Fibroblast of skin of left quadriceps (primary cell): Measurements from ENCODE around the gene ZNF774.
"Not testable (repeated sequence)": the region's sequence is repeated elsewhere in the genome, so short reads cannot be mapped to it uniquely, and the experiment has no call there.

Experiments
- DNase-seq, 2 experiments: peaks; one replicate each; pipeline ENCODE4 v3.0.0-alpha.2; 2013; ENCODE audit warnings: low read depth in 2 of 2

The ZNF774 gene

DNA sequence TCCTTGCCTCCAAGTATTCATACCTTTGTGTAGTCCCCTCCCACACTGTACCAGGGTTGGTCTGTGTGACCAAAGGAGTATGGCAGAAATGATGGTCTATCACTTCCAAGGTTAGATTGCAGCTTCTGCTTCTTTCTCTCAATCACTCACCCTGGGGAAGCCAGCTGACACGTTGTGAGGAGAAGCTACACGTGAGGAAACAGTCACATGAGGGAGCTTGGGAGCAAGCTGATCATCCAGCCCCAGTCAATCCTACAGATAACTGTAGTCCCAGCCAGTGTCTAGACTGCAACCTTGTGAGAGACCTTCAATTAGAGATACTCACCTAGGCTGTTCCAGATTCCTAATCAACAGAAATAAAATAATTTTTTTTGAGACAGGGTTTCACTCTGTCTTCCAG lies 6.2 kb upstream of the ZNF774 start:
- no peak for DNase-seq

DNA sequence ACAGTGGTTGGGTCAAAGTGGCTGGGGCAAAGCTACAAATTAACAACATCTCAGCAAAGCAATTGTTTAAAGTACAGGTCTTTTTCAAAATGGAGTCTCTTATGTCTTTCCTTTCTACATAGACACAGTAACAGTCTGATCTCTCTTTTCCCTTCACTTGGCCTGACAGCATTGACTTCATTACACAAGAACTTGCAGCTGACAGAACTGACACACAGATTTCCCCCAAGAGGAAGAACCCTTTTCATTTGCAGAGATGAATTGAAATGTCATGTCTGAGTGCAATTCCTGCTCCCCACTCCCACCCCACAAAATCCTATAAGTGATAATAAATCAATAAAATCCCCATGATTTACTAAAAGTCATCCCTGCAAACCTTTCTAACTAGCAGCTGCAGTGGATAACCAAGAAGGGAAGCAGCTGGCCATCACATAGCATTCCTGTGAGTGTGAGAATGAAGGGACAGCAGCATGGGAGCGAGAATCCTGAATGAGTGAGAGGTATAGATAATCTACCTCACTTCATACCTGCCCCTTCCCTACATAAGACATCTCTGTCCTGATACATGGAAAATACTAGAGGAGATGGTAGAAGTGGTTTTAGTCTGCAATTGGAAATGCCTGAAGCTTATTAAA lies 4.5 kb upstream of the ZNF774 start:
- DNase-seq = not testable (repeated sequence)

DNA sequence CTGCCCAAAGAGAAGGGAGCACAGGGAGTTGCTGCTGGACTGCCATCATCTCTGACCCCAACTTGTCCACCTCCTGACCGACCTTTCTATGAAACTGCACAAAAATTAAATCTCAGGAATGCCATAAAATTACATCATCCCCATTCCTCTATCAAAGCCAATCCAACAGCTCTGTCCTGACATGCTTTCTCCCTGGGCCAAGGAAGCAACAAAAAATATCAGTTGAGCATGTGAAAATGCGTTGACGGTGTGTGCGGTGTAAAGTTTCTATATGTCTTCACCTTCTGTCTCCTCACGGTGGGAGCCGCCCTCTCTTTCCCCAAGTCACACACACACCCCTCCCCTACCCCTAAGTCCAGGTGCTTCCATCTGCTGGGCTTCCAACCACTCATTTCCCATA lies 3.6 kb upstream of the ZNF774 start:
- no peak for DNase-seq

DNA sequence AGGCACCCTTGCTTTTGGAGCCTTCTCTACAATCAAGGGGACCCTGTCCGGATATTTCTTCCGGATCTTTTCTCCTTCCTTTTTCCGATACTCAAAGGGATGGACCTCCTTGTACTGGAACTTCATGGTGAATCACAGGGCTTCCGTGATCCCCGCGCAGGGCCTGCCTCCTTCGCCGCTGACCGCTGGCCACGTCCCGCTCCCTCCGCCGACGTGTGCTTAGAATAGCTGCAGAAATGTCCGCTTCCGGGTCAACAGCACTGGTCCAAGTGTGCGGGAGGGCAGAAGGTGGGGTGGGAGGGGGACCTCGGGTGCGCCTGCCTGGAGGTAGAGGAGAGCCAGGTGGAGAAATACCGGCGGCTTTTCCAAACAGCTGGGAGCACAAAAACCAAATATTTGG lies 3.0 kb upstream of the ZNF774 start:
- no peak for DNase-seq

DNA sequence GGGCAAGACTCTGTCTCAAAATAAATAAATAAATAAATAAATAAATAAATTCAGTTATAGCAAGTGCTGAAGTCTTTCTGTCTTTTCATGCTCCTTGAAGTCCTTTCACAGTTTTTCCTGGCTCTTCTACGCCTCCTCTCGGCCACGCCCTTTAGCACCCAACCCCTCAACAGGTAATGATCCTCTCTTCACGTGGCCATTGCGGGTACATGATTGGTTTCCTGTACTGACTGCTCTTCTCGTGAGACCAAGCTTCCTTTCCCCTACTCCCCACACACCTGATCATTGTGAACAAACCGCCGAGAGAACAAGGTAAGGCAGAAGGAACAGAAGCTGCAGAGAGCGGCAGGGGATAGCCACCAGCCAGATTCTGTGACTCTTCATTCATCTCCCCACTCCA lies 2.3 kb upstream of the ZNF774 start:
- no peak for DNase-seq

DNA sequence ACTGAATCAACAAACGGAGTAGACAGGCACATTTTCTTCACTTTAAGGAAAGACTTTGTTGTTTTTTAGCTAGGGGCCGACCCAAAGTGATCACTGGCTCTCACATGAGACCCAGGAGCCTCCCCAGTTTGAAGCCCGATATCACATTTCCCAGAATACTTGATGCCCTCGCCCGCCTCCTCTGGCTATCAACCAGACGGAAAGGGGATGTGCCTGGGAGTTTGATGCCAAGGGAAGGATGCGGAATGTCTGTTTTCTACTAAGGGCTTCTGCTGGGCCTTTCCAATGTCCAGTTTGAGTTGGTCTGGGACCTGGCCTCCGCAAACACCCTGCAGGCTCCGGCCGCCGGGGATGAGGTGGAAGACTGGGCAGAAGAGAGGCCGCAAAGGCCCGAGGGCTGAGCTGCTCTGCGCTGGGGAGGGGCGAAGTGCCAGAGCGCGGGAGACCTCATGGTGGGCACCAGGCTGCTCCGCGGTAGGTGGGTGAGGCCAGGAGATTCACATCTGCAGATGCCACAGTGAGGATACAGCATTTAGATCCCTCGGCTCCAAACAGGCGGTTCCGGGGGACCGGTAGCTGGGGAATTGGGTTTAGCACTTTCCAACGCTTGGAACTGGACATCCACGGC lies 491 bp upstream of the ZNF774 start:
- no peak for DNase-seq

DNA sequence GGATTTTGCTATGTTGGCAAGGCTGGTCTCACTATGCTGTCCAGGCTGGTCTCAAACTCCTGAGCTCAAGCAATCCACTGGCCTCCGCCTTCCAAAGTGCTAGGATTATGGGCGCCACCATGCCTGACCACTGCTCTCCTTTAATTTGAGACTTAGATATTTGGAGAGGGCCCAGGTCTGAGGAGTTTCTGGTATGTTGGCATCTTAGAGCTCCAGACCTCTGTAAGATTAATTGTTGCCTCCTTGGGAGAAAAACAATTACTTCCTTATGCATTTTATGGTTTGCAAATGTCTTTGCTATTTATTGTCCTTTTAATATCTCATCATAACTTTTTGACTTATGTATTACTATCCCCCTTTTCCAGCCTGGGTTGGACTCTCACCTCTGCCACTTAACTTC lies 2.9 kb downstream of the ZNF774 start:
- no peak for DNase-seq

DNA sequence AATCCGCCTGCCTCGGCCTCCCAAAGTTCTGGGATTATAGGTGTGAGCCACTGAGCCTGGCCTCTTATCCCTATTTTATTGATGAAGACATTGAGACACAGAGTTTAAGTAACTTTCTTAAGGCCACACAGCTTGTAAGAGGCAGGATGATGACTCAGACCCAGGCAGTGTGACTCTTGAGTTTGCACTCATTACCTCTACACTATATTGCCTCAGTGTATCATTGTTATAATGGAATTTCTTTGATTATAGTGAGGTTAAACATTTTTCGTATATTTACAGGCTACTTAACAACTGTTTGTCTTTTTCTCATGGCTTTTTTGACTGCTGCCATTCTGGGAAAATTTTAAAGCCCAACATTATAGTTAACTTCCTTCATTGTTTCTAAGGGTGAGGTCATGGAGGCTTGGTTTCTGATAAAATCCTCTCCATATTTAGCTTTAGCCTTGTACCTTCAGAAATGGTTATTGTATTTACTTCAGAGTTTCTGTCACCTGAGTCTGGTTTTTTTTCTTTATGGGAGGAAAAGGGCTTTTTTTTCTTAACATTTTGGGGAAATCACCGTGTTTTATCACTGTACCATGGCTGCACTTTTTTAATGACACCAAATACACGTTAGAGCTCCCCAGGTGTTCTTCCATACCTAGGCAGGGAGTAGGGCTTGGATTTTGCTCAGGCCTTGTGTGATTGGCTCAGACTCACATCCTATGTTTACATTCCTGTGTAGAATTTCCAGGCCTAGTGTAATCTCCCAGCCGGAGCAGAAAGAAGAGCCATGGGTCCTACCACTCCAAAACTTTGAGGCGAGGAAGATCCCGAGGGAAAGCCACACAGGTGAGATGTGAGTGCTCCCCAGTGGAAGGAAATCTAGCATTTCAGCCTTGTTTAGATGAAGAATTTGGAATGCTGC lies 6.3 kb downstream of the ZNF774 start:
- no peak for DNase-seq

DNA sequence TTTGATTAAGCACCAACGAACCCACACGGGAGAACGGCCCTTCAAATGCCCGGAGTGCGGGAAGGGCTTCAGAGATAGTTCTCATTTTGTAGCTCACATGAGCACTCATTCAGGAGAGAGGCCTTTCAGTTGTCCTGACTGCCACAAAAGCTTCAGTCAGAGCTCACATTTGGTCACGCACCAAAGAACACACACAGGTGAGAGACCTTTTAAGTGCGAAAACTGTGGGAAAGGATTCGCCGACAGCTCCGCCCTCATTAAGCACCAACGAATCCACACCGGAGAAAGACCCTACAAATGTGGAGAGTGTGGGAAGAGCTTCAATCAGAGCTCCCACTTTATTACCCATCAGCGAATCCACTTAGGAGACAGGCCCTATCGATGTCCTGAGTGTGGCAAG lies 8.7 kb downstream of the ZNF774 start:
- DNase-seq = no peak

DNA sequence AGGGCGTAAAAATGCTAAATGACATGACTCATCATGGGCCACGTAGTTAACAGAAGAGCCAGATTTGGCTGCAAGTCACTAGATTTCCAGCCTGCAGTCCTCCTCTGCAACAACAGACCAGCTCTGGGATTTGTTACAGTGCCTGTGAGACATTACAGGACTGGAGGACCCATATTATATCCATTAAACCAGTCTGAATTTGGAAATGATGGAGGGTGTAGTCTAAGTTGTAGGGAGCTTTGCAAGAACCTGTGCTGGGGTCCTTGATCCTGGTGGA lies 10.8 kb downstream of the ZNF774 start:
- peak; percentile 70 to 72 for DNase-seq

DNA sequence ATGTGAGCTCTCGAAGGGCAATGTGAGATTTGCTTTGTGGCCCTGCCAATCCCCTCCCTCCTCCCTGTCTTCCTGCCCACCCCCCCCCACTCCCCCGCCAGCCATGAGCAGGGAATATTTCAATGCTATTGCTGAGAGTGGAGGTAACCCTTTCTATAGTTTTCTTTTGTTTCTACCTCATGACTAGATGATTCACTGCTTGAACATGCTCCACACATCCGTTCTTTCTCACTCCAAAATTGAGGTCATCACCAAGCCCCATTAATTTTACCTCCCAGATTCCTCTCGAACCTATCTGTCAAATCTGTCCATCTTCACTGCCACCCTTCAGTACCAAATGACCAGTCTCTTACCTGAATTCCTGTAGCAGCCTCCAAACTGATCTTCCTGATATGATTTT lies 12.2 kb downstream of the ZNF774 start:
- DNase-seq = peak in 1 of 2 experiments; percentile 40

DNA sequence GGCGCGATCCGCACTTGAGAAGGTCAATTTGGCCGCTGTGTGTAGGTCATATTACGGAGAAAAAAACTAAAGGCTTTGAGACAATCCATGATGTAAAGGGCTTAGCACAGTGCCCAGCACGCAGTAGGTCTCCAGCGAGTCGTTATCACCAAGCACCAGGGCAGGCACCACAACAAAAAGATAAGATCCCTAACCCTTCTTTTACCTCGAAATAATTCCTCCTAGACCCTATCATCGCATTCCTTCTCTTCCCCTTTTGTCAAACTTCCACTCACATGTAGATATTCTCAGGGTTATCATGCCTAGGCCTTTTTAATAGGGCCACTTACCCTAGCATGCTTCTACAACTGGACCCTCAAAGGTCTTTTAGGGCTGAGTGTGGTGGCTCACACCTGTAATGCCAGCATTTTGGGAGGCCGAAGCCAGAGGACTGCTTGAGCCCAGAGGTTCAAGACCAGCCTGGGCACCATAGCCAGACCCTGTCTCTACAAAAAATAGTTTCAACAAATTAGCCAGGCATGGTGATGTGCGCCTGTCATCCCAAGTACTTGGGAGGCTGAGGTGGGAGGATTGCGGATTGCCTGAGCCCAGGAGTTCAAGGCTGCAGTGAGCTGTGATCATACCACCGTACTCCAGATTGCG lies 13.5 kb downstream of the ZNF774 start:
- no peak for DNase-seq

DNA sequence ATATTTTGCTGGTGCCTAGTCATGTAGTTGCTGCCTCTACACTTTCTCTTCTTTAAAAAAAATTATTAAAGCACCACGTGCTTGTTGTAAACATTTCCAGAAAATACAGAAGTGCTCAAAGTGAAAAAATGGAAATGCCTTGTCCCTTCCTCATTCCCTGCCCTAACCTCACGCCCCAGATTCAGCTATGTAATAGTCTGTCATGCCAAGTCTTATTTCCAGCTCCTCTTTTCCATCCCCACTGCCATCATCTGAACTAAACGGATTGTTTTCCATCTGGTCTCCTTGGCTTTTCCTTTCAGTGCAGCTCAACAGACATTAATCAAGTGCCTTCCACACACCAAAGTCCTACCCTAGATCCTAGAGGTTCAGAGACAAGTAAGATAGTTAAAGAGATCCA lies 15.5 kb downstream of the ZNF774 start:
- no peak for DNase-seq

DNA sequence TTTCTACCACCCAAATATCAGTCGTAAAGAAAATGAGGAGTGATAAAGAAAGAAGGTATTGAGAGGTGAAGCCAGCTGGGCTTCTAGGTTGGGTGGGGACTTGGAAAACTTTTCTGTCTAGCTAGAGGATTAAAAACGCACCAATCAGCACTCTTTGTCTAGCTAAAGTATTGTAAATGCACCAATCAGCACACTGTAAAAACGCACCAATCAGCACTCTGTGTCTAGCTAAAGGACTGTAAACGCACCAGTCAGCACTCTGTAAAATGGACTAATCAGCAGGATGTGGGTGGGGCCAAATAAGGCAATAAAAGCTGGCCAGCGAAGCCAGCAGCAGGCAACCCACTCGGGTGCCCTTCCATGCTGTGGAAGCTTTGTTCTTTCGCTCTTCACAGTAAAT lies 23.0 kb downstream of the ZNF774 start:
- no peak for DNase-seq

DNA sequence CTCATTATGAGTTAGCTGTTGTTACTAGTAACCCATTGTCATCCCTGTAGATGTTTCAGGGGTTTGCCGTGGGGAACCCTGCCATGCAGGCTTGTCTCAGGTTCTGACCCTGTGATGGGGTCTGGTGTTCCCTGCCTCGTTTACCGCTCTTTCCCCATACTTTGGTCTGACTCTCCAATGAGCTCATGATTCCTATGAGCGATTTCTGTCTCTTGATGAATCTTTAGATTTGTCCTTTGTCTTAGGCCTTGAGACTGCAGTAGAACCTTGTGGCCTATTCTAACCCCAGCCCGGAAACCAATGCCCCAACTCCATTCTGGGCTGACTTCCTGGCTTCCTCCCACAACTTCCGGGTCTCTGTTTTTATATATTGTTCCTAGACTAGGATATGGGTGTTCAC lies 24.7 kb downstream of the ZNF774 start:
- no peak for DNase-seq

DNA sequence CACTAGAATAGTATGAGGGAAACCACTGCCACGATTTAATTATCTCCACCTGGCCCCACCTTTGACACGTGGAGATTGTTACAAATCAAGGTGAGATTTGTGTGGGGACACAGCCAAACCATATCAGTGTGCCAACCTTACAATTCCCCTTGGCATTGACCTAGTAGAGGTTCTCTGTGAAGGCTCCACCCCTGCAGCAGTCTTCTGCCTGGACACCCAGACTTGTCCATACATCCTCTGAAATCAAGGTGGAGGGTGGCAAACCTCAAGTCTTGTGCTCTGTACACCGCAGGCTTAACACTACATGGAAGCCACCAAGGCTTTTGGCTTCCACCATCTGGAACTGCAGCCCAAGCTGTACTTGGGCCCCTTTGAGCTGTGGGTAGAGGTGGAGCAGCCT lies 27.2 kb downstream of the ZNF774 start:
- no peak for DNase-seq

DNA sequence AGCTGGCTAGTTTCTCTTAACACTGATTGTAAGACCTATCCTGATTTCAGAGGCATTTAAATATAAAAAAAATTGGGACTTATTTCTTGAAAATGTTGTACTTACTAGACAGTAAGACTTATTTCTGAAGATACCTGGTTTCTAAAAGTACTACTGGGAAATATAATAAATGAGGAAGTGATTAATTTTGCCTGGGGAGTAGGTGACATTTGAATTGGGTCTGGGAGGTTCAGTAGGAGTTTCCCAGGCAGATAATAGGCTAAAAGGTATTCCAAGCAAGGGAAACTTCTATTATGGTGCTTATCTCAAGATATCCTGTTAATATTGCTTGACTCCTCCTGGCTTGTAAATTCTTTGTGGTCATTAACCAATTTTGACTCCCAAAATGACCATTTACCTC lies 29.4 kb downstream of the ZNF774 start:
- no peak for DNase-seq

DNA sequence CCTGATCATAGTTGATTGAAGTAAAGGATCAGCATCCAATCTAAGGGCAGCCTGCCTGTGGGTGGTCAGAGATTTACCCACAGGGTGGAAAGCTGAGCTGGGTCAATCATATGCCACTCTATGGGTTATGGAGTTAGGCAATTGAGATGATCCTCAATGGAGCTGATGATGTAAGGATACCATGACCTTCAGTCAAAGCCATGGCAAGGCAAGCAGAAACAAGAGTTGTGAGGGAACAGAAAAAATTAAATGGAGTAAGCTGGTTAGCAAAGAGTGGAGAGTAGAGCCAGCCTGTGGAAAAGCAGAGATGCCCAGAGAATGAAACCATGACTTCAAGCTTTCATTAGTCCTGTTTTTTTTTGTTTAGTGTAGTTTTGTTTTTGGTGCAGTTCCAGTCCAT lies 30.2 kb downstream of the ZNF774 start:
- DNase-seq = no peak

DNA sequence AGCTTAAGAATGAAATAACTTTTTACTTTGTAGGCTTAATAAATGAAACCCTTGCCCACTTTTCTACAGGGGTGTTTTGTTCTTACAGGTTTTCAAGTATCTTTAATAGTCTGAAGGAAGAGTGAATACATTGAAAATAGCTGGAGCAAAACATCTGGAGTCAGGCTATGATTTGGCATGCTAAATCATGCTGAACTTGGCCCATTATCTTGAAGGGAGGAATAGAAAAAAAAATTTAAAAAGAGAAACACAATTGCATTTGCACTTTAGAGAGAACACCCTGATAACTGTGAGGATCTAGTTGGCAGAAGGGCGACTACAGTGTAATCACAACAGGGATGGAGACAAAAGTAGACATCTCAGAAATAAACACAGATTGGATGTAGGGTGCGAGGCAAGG lies 34.1 kb downstream of the ZNF774 start:
- DNase-seq = no peak

DNA sequence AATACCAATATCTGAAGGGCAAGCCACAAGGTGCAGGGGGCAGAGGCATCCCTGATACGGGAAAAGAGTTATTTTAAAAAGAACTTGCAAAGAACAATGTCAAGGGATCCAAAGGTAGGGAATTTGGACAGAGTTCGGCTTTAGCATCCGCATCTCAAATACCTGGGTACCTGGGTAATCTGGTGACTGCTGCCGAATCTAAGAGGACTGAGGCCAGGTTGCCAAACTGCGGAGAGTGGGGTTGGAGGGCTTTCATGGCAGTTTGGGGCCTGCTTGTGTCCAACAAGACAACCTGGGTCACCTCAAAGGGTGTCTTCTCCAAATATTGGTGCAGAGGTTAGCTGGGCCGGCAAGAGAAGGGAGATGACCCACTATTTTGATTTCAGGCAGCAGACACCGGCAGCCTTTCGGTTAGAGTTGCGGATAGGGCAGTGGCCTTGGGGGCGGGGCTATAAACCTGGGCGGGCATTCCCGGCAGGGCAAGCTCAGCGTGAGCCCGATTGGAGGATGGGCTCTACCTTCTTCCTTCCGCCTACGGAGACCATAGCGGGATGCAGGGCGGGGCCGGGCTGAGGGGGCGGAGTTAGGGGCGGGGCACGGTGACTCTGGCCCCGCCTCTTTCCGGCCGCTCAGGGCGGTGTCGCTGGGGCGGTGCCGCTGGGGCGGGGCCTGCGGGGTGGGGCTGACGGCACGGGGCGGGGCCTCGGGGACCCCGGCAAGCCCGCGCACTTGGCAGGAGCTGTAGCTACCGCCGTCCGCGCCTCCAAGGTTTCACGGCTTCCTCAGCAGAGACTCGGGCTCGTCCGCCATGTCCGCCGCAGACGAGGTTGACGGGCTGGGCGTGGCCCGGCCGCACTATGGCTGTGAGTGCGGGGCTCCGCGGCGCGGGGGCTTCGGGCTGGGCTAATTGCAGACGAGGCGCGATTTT lies 35.7 kb downstream of the ZNF774 start, which contains the start of gene IQGAP1:
Gene IQGAP1 (plus strand): TSS at position 709 of the 928 bp plus-strand sequence. CDS start 100 bp downstream, at position 809.
- DNase-seq = peak; percentile 90 to 91
